ENCODE results near the gene HGF.
"Not testable (repeated sequence)": the region's sequence is repeated elsewhere in the genome, so short reads cannot be mapped to it uniquely, and the experiment has no call there.

HGF gene

DNA sequence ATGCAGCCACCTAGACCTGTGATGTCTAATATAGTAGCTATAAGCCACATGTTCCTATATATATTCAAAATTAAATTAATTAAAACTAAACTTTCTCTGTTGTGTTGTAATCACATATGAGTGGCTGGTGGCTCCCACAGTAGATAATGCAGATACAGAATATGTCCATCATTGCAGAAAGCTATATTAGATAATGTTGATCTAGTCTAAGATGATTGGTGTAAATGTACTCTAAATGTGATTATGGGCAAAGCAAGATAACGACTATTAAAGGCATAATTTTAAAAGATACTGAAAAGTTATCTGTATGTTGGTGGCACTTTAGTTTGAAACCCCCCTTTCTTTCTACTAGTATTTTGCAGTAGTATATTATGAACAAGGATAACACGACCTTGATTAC, 5.7 kb upstream of the HGF start:
- DNase-seq: no peak

DNA sequence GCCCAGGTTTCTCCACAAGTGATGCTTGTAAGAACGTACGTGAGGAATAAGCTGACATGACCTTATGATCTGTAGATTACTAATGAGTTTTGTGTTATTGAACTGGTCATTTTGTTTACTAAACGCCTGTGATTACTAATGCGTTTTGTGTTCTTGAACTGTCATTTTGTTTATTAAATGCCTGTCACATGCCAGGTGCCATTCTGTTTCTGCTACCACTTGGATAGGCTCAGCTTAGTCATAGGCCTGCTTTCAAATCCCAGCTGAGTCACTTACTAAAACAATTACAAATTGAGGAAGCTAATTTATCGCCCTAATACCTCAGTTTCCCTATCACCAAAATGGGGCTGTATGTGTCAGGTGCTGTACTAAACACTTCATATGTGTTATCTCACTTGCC, 4.7 kb upstream of the HGF start:
- no peak for DNase-seq

DNA sequence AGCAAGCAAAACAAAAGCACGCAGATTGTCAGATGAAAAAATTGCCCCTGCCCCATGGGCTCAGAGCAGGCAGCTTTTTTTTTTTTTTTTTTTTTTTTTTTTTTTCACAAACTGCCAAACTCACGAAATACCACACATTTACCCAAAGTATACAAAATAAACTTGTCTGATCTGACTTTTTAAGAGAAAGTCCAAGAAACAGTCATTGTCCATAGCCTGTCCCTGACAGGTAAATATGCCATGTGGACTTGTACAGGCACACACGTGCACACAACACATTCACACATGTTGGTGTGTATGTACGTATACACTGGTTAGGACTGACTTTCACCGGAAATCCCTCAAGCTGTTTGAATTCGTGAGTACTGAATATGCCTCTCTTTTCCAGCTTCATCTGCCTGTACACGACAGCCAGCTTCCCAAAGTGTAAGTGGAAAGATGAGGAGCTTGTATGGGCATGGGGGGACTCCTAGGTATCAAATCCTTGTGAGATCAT, 929 bp upstream of the HGF start:
- no peak for DNase-seq

DNA sequence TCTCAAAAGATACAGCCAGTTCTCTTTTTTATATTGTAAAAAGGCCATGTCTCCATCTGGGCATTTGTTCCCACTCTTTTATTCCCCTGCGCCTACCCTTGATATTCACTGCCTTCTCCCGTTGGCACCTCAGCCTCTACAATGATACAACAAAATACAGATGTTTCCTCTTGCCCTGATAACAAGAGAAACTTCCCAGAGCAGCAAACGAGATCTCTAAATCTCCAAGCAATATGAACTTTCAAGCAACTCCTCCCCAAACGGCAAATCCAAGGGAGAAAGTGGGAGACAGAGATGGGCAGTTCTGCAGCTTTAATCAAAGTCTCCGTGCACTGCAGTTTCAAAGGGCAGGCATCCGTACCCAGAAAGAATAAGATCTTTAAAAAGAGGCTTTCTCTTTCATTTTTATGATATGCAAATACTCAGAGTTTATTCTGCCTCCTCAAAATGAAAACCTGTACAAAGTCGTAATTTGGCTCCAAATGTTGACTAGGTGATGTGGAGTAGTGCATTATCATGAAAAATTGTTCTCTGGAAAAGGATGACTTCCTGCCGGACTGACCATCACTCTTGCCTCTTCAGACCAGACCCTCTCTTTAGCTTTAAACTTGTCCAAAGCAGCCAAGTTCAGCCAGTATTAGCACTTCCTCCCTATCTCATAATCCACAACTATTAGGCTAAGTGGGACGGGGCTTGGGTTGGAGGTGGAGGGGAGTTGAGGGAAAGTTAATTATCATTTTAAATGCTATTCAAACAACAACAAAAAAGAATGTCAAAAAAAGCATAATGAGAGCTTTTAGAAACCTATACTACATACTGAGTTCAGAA, 682 bp downstream of the HGF start:
- no peak for DNase-seq

DNA sequence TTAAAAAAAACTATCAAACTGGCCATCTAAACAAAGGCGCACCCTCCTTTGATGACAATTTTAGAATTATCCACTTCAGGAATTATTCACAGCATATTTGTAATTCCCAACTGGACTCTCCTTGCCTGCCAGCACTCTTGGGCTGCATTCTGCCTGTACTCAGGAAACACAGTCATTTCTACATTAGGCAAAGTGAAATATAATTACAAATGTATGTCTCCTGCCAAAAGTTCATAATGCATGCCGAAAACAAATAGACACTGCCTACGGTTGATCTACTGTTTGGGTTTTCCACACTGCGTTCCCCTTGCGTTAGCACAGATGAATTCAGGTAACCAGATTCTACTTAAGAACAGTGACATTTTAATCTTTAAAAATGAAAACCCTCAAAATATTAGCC, 1.9 kb downstream of the HGF start:
- no peak for DNase-seq

DNA sequence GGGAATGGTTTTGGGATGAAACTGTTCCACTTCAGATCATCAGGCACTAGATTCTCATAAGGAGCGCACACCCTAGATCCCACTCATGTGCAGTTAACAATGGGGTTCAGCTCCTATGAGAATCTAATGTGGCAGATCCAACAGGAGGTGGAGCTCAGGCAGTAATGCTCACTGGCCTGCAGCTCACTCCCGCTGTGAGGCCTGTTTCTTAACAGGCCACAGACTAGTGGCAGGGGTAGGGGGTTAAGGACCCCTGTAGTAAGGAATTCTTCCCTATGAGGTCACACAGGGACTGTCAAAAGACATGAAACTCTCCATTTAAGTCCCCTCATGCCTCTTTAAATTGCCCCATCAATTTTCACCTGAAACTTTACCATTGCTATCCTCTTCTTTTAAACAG, 8.0 kb downstream of the HGF start:
- DNase-seq: no peak

DNA sequence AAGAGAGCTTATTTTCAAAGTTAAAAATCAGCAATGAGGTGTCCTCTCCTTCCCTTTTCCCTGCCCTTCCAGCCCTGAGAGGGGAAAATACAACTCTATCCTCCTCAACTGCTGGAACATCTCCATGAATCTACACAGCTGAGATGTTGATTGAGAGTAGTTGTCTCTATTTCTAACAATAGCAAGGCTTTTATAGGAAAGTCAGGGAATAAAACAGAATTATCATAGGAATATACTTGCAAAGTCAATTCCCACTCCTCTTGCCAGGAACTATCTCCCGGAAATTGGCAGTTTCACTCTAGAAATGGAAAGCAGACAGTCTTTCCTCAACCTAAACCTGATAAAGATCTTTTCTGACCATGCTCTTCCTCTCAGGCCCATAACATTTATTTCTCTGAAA, 8.8 kb downstream of the HGF start:
- DNase-seq: no peak

DNA sequence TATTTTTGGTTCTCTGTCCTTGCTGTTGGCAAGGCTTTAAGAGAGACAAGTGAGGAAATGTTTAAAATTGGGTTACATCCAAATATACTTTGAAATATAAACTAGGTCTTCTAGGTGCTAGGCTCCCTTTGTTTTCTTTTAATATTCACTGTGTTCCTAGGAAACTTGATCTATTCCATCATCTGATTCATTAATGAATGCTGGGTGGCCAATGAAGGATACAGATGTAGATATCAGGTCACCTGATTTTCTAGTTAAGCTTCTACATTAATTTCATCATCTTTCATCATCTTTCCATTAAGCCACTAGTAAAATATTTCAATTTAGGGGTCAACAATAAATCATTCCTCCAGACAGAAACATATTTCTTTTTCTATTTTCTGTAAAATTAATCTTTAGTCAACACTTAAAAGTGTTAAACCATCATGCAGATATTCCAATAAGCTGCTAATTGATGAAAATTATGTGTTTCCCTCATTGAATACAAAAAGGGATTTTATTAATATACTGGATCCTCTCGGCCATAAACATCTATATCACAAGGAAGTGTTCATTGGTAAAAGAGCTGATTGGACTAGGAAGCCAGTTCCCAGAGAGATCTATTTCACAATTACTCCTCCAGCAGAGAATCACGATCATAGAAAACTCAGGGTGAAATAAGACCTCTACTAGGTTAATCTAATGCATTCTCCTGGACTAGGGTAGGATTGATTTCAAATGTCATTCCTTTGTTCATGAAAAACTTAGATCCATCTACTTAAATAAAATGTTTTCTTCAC, 14.7 kb downstream of the HGF start:
- no peak for DNase-seq

DNA sequence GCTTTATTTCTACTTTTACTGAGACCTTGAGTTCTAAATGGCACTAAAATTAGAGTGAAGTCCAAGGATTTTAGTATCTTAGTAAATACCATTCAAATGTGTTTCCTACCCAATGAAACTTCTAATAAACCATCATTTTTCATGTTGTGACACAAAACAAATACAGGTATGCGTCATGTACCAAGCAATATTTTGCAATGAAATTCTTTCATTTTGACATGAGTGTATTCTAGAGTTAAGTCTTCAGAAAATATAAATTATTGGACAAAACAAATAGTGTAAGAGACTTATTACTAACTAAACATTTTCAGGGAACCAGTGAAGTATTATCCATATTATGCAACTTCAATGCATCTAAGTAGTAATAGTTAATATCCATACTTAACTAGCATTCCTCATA, 16.5 kb downstream of the HGF start:
- no peak for DNase-seq

DNA sequence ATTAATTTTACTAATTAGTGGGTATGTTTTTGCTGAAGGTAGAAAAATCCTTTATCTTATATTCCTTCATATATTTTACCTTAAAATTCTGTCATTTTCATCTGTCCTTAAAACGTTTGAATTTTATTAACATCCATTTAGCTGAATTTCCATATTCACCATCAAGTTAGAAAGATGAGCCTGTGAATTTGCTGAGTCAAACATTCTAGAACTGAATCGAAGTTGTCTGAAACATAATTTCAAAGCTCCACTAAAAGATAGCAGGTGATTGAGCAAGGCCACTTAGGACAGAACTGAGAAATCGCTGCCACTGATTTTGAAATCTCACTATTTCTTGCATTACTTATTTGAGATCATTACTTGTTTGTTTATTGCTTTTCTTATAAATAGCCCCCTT, 17.5 kb downstream of the HGF start:
- DNase-seq: no peak

DNA sequence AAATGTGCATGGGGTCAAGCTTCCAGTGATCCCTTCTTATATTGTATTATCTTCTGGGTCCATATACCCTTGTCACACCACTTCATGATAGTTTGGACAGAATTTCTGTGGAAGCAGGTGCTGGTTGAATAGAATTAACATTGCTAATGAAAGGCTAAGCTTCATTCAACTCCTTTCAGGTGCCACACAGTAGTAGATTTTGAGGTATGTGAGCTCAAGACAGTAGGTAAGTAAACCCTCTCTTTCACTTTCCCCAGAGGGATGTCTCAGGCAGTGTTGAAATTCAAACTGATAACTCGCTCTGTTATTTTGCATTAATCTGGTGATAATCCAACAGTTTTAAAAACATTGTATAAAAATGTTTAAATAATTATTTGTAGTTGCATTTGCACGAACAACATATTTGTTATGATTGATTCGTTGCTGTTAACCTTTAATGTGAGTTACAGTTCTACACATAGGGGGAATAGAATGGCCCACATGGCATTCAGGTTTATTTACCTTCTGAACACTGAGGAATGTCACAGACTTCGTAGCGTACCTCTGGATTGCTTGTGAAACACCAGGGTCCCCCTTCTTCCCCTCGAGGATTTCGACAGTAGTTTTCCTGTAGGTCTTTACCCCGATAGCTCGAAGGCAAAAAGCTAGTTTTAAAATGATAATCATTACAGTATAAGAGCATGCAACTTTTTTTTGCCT, 18.1 kb downstream of the HGF start:
- DNase-seq: no peak

DNA sequence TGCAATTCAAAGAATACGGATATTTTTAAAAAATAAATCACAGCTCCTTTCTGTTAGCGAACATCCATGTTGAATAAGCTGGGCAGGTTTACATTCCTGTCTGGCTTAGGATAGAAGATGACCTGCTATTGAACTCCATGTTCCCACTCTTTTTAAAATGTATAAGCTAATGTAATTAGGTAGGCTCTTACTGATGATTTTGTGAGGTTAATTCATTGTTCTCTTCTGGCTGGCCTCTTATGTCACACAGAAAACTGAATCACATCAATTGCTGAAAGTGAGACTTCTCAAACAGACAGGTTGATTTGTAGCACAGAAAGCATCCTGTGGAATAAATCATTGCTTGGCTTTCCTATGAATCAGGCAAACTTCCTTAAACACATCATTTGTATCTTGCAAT, 24.2 kb downstream of the HGF start:
- DNase-seq: no peak

DNA sequence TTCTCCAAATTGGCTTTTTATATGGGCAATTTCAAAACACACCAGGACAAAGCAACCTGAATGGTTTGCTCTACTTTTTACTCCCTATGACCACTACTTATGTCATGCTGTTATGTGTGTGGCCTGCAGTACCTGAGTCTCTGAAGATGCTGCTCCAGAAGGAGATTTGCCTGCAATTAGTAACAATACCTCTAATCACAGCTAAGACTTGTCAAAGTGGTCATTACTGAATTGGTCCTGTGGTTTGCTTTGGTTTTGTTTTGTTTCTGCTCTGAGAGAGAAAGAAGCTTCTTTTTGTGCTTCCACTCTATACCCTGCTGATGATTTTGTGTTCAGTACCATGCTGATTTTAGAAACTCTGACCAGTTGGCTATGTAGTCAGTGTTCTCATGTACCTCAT, 25.5 kb downstream of the HGF start:
- DNase-seq: no peak

DNA sequence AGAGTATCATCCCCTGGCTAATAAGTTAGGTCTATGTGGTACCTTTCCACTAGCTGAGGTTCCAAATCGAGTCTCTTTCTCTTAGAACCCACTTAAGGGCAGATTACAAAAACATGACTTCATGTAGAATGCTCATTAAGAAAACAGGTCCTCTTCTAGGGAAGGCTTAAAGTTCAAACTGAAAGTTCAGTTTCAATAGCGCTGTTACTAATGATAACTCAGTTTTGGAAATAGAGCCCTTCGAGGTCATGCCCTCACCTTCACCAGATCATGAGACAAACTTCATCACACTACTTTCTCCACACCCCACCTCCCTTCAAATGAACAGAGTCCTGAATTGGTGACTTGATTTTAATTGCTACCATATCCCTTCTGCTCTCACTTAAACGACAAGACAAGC, 26.2 kb downstream of the HGF start:
- no peak for DNase-seq

DNA sequence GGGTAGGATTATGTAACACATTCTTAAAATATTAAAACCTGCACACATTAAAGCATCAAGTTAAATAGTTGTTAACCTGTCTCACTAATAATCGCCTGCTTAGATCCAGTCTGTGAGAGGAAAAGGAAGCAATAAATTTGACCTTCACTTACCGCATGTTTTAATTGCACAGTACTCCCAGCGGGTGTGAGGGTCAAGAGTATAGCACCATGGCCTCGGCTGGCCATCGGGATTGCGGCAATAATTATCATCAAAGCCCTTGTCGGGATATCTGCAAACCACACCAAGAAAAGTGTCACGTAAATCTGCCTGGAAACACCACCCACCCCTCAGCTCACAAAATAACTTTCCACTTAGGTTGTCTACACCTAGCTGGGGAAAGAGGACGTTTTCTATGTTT, 26.6 kb downstream of the HGF start:
- DNase-seq: no peak

DNA sequence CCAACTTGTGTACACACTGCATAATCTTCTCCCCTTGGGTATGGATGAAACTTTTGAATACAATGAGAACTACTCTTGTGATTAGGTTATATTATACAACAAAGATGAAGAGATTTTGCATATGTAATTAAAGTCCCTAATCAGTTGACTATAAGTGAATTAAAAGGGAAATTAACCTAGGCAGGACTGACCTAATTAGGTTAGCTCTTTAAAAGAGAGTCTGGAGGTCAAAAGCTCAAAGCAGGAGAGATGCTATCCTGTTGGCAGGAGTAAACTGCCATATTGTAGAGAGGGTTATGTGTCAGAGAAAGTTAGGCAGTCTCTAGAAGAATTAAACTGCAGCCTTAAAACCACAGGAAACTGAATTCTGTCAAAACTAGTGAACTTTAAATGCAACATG, 29.4 kb downstream of the HGF start:
- DNase-seq: no peak

DNA sequence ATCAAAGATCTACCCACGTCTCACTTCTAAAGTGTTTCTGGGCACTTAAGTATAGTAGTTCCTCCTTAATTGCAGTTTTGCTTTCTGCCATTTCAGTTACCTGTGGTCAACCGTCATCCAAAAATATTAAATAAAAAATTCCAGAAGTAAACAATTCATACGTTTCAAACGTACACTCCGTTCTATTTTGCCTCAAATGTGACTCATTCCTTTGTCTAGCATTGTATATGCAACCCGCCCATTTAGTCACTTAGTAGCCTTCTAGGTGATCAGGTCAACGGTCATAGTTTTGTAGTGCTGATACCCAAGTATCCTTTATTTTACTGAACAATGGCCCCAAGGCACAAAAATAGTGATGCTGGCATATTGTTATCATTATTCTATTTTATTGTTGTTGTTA, 33.8 kb downstream of the HGF start:
- DNase-seq: no peak

DNA sequence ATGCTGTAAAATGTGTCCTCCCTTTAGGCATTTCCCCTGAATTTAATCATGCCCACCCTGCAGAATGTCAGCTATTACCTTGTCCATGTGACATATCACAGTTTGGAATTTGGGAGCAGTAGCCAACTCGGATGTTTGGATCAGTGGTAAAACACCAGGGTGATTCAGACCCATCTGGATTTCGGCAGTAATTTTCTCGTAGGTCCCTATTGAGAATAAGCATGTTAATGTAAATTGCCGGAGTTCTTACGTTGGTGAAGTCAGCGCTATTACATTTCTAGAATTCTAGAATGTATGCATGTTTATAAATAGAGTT, 44.1 kb downstream of the HGF start:
- DNase-seq: no peak

DNA sequence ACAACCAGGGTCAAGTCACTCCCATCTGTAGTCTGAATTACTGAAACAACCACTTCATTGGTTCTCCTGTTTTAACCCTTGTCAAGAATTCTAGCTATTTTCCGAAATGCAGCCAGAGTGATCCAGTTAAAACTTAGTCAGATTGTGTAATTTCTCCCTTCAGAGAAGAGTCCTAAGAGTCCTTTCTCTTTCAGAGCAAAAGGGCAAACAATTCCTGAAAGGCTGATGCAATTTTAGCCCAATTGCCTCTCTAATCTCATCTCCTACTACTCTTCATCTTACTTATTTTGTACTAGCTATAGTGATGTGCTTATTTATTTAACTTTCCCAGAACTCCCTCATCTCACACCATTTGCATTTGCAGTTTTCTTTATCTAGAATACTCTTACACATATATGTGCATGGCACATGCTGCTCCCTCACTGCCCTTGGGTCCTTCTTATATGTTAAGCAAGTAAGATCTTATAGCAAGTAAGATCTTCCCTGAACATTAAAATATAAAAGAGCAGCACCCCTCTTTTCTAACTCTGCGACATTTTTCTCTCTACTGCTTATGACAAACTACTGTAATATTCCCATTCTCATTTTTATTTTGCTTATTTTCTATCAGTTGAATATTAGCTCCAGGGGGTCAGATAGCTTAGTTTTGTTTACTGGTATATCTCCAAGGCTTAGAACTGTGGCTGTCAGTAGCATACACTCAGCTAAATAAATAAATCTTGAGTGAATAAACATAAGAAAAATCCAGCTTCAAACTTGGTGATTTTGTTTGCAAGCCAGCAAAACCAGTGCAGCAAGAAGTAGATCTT, 44.6 kb downstream of the HGF start:
- DNase-seq: no peak

DNA sequence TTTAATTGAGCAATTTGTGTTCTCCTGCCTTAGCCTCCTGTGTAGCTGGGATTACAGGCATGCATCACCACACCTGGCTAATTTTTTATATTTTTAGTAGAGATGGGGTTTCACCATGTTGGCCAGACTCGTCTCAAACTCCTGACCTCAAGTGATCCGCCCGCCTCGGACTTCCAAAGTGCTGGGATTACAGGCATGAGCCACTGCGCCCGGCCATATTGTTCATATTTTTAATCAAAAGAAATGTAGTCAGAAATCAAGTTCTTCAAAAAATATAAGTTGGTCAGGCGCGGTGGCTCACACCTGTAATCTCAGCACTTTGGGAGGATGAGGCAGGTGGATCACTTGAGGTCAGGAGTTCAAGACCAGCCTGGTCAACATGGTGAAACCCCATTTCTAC, 47.6 kb downstream of the HGF start:
- DNase-seq: not testable (repeated sequence)

DNA sequence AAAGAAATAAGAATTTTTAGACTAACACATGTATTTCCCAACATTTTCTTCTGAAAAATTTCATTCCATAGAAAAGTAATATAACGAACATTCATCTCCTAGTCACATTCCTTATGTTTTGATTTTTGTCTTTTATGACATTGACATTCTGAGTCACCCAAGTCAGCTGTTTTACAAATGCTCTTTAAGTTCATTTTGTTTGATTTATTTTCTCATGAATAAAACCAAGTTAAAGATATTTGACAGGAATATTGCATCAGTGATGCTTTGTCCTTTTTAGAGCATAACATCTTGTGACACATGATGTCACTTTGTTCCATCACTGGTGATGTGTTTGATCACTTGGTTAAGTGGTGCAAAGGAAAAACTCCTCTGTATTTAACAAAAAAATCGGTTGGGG, 48.4 kb downstream of the HGF start:
- DNase-seq: no peak

DNA sequence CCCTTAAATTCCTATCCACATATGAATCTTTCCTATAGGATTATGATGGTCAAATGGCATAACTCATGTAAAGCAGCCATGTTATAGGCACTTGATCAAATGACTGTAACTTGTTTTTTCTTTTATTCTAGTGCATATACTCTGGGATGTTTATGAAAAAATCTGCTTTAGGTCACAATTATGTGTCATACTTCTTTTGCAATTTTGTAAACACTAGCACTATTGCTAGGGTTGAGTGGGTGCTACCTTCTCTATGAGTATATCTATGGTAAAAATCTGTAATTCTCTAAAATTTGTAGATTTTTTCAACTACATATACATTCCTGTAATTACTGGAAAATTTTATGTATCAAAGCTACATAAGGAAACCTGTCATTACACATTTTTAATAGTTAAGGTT, 50.0 kb downstream of the HGF start:
- no peak for DNase-seq

DNA sequence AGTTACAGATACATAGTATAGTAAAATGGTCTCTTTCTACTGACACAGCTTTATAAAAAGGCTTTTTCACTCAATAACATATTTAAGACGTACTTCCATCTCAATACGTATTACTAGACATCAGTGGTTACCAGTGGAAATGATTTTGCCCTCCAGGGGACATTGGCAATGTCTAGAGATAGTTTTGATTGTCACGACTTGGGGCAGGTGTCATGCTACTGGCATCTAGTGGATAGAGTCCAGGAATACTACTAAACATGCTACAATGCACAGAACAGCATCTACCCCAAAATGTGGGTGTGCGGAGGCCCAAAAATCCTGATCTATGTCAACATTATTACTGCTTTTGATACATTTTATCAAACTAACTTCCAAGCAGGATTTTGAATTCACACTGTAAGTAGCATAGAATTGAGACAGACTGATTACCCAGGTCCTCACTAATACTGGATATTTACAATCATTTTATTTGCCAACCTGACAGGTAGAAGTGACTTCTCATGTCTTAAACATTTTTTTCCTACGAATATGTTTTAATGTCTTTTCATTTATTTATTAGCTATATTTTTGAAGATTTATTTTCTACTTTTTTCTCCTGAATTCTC, 53.8 kb downstream of the HGF start:
- peak; percentile 44 for DNase-seq

Measured in kidney glomerular epithelial cell (primary cell).